HG02840 (cell line): ENCODE measurements around the gene DMAC2L.

ENCODE experiments used
- ATAC-seq: cut with Tn5 transposase; IDR thresholded peaks from one replicate; pipeline ENCODE4 v1.9.1; 2021; ENCODE audit warnings: mild to moderate bottlenecking, moderate library complexity, moderate number of reproducible peaks; ENCODE audit not compliant: unreplicated experiment, low FRiP score

DMAC2L gene

DNA sequence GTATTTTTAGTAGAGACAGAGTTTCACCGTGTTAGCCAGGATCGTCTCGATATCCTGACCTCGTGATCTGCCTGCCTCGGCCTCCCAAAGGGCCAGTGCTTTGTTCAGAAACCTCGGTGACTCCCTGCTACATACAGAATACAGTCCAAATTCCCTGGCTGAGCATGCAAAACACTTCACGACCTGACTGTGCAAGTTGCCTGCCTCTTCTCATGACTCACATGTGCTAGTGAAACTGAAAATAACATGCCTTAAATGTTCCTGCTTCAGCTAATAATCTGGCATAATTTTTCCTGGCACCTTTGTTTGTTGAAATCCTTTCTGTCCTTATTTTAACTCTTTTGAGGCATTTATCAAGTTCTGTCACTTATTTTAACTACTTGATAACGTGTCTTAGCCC lies 8.2 kb downstream of the DMAC2L start:
- no peak for ATAC-seq

DNA sequence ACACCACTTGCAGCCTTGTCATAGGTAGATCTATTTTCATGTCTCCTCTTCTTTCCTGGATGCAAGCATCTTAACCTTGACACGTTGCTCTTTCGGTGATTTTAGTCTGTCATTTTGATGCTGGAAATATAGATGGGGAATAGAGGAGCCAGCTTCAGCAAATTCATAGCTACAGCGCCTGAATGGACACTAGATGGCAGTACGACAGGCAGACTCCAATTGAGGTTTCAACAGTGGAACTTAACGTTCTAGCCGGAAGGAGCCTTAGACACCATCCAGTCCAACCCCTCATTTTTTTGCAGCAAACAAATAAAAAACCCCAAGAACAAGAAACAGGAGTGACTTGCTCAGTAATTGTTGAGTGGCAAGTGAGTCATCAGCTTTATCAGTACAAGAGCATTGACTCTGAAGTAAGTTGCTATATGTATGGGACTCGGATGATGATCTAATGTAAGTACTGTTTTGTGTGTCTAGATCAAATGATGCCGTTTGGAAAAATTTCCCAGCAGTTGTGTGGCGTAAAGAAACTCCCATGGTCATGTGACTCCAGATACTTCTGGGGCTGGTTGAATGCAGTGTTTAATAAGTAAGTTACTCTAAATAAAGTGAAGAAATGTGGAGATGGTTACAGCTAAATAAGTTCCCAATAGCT lies 9.0 kb downstream of the DMAC2L start:
- peak; percentile 86 for ATAC-seq

DNA sequence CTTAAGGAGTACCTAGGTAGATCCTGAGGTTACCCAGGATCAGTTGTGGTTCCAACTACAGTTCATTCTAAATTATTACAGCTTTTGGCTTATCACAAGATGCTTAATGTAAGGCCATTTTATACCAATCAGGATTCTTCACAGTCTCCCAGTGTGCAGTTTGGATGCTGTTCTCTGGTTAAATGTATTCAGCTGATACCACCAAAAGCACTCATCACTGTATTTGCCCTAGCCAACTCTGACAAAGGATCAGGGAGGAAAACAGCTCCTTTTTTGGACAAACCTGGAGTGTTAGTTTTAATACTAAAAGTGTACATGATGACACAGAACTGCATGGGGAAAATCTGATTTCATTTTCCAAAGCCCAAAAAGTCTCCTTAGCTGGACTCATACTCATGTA lies 19.5 kb downstream of the DMAC2L start:
- ATAC-seq = no peak

DNA sequence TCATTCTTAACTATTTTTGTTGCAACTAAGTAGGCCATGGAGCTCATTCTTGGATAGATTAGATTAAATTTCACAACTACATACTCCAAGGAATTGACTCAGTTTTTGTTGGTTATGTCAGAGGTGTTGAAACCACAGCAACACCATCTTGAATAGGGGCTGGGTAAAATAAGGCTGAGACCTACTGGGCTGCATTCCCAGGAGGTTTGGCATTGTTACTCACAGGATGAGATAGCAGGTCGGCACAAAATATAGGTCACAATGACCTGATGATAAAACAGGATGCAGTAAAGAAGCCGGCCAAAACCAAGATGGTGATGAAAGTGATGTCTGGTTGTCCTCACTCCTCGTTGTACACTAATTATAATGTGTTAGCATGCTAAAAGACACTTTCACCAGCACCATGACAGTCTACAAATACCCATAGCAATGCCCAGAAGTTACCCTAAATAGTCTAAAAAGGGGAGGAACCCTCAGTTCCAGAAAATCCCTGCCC lies 20.9 kb downstream of the DMAC2L start:
- no peak for ATAC-seq

DNA sequence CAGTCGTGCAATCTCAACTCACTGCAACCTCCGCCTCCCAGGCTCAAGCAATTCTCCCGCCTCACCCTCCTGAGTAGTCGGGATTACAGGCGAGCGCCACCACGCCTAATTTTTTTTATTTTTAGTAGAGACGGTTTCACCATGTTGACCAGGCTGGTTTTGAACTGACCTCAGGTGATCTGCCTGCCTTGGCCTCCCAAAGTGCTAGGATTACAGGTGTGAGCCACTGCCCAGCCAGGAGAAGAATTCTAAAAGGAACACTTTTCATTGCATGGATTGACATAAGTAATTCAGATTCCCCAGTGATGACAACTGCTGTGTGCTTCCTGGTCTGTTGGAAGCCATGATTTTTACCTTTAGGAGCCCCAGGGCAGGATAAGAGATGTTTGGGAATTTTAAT lies 22.1 kb downstream of the DMAC2L start:
- ATAC-seq = no peak

DNA sequence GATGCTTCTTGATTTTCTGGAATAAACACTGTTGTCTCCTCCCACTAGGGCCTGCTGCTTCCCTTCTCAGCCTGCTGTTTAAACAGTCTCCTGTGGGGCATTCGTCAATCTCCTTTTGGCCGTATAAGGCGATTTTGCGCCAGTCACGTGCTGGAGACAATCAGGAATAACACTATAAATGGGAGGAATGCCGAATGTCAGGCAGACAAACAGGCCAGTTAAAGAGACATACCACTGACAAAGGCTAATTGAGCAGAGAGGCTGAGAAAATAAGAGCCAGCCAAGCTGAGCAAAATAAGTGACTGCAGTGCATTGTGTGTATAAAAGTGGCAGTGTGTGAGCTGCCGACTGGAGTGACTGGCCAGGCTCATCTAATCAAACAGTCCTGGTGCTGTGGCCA lies 23.3 kb downstream of the DMAC2L start:
- ATAC-seq = no peak

DNA sequence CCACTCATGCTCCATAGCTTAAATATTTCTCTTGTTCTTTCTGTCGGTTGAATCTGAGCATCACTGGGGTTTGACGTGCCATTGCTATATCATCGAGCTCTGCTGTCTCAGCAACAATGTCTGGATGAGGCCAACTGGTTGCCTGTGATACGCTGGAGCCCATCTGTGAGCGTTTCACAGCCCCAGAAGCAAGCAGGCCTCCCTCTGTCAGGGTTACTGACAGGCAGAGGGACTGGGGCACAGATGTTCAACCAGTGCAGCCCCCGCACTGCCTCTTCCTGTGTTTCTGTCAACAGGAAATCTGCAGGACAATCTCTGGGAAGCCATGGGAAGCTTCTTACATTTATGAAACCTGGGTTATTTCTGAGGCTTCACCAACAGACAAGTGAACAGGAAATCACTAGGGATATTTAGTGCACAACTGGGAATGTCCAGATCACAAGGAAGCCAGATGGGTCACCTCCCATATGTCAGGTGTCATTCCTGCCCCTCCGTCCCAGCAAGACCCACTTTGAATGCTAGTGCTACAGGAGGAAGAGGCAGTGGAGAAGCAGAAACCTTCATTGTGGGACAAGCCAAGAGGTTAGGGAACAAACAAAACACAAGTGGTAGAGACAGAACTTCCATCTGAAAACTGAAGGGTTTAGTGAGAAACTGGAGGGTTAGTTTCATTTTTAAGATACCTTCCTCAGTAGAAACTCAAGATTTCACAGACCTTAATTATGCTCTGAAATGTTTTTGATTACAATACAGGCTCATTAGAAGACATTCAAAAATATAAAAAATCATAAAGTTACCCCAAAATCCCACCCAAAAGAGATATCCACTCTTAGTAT lies 24.1 kb downstream of the DMAC2L start:
- ATAC-seq = no peak

DNA sequence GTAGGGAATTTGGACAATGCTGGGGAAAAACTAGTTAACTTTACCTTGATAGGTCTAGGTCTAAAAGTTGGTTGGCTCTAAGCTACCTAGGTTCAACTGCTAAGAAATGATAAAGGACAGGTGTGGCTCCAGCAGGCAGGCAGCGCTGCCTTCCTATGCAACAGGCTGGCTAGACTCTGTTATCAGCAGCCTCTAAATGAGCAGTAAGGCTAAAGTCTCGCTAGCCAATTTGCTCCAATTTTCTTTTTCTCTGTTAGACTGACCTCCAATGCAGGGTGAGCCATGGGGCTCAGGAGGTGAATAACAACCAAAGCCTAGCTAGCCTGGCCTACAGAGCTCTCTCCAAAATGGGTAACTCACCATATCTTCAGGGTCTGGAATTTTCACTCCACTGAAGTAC lies 26.5 kb downstream of the DMAC2L start:
- ATAC-seq = no peak

DNA sequence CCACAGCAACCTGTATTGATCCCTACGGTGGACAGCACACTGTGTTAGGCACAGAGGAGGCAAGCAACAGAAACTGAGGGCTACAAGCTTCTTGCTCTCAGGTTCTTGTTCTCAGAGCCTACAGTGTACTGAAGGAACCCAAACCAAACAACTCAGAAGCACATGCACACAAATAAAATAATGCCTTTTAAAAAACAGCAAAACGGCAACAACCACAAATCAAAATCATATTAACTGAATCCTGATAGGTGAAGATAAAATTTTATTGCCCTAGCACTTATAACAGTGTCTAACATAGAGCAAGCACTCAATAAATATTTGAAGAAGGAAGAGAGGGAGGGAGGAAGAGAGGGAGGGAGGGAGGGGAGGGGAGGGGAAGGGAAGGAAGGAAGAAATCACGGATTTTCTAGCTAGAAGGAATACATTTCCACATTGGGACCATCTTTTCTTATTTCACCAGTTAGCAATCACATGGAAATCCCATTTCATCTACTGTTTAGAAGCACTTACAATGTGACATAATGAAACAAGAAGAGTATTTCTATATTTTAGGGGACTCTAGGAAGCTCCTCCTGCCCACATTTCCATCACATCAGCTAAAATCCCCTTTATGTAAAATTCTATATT lies 27.2 kb downstream of the DMAC2L start:
- no peak for ATAC-seq

DNA sequence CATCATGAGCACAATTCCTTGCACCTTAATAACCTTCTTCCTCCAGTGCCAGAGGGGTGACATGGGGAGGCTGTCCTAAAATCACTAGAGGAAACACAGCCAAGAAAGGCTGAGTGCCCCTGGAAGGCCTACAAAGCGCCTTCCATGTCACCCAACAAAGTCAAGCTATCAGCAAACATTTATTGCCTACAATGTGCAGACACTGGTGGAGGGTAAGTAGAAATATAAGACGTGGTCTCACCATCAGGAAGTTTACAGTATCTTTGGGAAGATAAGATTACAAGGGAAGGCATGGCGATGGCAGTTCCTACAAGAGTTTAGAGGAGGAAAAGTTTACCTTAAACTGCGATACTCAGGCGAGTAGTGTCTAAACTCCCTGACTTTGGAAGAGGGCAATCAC lies 27.9 kb downstream of the DMAC2L start:
- ATAC-seq = no peak

DNA sequence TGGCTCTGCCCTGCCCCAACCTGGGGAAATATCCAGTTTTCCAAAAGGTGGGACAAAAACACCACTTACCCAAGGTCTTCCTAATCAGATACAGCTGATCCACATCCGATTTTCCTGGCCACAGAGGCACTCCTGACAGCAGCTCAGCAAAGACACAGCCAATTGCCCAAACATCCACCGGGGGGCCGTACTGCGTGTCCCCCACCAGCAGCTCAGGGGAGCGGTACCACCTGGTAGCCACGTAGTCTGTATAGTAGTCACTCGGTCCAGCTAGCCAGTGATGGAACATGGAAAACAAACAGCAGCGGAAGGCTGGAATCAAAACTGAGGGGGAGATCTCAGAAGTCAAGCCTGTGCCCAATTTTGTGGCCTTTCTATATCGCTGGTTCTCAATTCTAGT lies 28.8 kb downstream of the DMAC2L start:
- ATAC-seq = no peak

DNA sequence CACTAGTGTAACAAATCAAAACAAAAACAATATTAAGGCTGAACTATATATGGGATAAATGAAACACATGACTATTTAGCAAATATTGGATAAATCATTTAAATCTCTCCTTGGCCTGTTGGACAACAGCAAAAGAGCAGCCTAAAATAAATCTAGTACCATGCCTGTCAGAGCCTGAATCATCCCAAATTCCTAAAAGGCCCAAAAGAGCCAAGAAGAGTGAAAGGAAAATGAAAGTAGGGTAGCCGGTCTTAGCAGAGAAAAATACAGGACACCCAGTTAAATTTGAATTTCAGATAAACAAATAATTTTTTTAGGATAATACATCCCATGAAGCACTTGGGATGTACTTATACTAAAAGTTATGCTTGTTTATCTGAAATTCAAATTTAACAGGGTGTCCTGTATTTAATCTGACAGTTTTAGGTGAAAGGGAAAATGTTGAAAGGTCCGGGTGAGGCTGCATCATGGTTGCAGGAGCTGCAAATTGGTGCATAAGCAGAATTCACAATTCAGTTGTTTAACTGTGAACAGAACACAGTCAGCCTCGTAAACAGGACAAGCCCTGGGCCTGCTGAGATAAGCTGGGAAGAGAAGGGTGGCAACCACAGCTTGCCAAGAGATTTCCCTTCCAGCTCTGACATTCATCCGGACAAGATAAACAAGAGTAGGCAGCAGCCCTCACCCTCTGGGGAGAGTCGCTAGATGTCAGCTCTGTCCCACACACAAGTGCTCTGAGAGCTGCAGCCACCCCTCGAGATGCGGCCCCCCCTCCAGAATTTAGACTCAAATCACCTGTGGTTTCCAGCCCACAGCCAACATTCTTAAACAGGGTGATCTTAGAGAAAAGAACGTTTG lies 30.3 kb downstream of the DMAC2L start:
- ATAC-seq = no peak

DNA sequence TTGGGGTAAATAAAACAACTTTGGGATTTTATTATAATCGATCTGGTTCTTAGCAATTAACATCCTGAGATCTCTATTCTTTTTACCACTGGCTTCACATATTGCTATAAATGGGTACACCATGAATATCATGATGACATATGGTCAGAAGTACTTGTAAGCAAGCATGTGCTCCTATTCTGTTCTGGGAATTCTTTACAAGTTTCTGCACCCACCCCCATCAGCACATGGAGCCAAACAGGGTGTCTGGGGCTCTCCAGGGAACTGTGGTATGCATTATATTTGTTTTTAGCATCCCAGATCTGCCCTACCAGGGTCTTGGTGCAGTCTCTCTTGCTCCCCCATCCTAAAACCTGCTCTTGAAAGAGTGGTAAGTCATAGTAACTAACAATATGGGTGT lies 31.3 kb downstream of the DMAC2L start:
- no peak for ATAC-seq

DNA sequence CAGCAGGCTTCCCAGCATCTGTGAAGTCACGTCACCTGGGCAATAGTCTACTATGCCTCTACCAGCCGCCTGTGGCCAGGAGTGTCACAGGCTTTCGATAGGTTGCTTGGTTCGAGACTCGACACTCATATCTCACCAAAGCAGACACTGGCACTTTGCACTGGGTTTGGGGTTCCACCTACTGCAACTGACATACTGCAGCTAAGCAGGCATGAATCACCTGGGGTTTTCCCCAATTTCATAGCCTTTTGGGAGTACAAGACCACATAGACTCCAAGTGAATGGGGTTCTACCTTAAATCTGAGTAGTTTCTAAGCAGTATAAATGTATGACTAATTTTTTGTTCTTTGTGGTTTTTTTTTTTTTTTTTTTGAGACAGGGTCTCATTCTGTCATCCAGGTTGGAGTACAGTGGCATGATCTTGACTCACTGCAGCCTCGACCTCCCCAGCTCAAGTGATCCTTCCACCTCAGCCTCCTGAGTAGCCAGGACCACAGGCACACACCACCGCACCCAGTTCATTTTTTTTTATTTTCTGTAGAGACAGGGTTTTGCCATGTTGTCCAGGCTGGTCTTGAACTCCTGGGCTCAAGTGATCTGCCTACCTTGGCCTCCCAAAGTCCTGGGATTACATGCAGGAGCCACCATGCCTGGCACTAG lies 32.1 kb downstream of the DMAC2L start:
- ATAC-seq = peak; percentile 73

DNA sequence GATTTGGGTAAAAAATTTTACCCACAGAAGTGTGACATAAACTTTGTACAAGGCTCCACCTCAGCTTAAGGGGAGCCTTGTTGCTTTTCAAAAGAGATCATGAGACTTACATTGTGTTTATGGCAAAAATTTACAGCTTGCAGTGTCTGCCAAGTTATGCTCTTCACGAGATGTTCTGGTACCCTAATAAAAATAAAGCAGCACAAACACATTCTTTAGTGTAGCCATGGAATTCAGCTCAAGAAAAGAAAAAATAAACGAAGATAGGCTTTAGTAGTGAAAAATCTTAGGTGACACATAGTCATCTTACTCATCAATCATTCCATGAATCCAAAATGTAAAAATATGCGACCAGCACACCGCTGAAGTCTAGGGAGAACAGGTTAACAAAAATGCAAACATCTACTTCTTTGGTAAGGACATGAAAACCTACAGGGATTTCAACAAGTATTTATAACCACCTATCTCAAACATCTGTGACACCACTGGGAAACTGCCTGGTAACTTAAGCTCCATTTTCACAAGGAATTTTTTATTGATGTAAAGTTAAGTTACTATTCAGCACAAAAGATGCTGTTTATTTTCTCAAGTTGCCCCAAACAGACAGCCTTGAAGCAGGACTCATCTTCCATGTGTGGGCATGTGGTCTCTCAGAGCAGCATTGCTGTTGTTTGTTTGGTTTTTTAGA lies 32.9 kb downstream of the DMAC2L start:
- ATAC-seq = no peak

DNA sequence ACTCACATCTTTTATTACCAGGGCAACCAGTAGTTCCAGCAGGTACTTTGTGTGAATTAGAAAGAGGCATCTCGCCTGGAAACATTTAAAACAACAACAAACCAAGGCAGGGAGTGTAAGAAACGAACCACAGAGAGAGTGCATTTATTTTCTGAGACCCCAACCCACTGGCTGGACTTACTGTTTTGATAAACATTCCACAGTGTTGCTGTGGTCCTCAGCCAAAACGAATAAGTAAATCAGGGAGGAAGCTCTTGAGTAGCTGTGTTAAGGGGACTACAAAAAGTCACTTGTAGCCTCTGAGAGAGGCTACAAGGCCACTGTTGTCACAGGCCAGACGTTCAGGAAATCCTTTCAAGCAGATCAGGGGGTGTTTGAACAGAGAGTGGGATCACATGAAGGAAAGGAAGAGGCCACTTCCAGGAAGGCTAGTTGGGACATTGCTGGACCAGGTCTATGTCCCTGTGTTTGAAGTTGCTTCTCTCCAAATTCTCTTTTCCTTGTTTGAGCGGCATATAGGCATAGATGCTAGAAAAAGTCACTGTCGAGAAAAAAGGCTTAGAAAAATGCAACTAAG lies 33.8 kb downstream of the DMAC2L start:
- ATAC-seq = no peak

DNA sequence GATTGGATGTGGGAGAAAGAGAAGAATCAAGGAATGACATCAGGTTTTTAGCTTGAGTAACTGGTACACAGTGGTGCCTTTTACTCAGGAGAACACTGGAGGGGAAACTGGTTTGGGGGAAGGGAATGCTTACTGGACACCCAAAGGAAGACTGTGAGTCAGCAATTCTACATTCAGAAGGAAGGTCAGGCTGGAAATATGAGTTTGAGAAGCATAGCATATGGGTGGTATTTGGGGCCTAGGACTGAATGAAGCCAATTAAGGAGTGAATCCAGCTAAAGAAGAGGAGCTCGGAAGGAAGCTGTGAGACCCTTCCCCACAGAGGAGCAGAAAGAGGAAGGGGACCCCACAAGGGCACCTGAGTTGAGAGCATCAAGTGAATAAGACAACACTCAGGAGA lies 35.4 kb downstream of the DMAC2L start:
- ATAC-seq = no peak

DNA sequence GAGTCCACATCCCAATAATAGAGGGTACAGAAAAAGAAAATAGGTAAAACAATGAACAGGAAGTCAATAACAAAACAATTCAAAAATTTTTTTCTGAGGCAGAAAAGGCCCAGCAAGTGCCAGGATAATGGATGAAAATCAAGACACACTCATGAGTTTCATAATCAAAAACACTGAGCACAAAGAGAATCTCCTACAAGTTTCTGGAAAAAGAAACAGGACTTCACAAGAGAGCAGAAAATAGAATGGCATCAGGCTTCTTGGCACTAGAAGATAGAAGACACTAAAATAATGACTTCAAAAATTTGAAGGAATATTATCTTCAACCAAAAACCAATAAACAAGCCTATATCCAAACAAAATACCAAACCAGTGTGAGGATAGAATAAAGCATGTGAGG lies 36.8 kb downstream of the DMAC2L start:
- no peak for ATAC-seq

DNA sequence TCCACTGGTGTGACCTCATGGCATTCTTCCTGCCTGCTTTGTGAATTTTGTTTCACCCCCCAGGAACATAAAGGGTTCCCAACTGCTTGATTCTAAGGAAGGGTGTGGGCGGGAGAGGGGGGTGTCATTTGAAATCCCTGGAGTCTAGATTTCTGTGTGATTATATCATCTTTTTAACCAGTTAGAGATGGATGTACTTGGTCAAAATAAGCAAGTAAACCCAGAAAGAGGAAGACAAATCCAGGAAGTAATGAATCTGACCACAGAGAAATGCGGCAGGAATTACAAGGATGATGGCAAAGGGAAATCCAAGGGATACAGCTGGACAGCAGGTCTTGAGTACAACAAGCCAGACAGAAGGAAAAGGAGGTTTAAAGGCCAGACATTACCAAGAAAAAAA lies 38.9 kb downstream of the DMAC2L start:
- no peak for ATAC-seq
